Erythroblast (primary cell): Measurements from ENCODE around the gene PSMC2.

ENCODE experiments used
- GATA1 ChIP-seq: IDR thresholded peaks from 2 replicates; pipeline ENCODE4 v1.6.1; 2011; ENCODE audit warnings: low read depth, mild to moderate bottlenecking, control low read depth, low read length, moderate library complexity
- POLR2A ChIP-seq: IDR thresholded peaks from 2 replicates; pipeline ENCODE4 v1.6.1; 2011; ENCODE audit warnings: mild to moderate bottlenecking, low read length

DNA sequence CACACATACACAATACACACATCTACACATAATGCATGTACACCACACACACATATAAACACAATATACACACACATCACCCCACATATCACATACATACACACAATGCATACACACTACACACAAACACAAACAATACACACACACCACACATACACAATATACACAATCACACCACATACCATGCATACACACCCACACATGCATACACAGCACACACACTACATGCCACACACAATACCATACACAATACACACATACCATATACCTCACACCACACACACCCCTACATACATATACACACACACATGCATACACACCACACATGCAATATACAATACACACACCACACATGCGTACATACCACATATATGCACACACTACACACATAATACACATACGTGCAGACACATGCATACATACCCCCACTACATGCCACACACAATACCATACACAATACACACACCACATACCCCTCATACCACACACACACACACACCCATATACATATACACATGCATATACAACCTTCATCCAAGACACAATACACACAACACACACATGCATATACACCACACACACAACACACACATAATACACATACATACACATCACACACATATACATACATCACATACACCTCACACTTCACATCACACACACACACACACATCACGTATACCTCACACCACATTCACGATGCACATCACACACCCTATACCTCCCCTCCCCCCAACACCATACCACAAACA, 34.0 kb downstream of the PSMC2 start:
- TF ChIP-seq POLR2A (no peak), GATA1 (no peak)
